ENCODE results near the gene RAD21L1. TPM values are rescaled to one million over a fixed set of nuclear protein-coding genes. Genes with fewer than 3 reads are reported as not detected.

RAD21L1 gene
- total and polyA plus RNA-seq, 2 donors (not counting 3 experiments of a cell fraction or from before 2014, with no cell fraction given) = 0.06 TPM; not detected in 1

DNA sequence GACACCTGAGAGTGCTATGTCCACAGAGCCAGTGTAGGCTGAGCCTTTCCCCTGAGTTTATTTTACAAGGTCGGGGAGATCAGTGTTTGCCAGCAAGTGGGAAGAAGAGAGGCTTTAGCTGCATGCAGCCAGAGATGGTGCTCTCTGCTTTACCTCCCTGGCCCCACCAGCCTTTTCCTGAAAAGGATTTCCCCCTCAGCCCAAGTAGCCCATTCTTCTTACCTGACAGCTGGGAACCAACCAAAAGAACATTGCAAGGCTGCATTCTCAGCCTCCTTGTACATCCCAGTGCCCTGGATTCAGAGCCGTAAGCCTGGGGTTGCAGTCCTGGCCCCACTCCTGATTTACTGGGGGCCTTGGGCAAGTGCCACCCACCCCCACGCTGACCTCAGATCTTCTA is 57.1 kb downstream of the RAD21L1 start:
- Histone ChIP-seq H3K79me2 (ENCODE audit: control insufficient read depth, insufficient read depth, low read length) (no peaks in the 10 kb centered on the region), H3K4me1 (ENCODE audit: control insufficient read depth, extremely low read depth, insufficient read depth, low read length) (no peaks in the 10 kb centered on the region), H3K9ac (replicated peaks; ENCODE audit: extremely low read depth, insufficient read depth, low read length) (no peak overlapping the region), H3K9me1 (replicated peaks; ENCODE audit: control insufficient read depth, extremely low read depth, insufficient read depth, low read length) (no peaks in the 10 kb centered on the region), H3K4me3 (replicated peaks in 1 of 3; ENCODE audit: insufficient read depth in 1 of 3, low read depth in 1 of 3, low read length in 3 of 3) (no peak overlapping the region), H3K27ac (ENCODE audit: insufficient read depth, low read depth, low read length) (no peak overlapping the region), H4K20me1 (replicated peaks; ENCODE audit: control insufficient read depth, extremely low read depth, insufficient read depth, low read length) (no peaks in the 10 kb centered on the region), H2AFZ (ENCODE audit: low read depth, low read length) (no peak overlapping the region), H3K27me3 (ENCODE audit: control insufficient read depth in 2 of 2, insufficient read depth in 2 of 2, low read length in 2 of 2) (no peaks in the 10 kb centered on the region), H3K9me3 (replicated peaks; ENCODE audit: control insufficient read depth, insufficient read depth, low read length) (no peaks in the 10 kb centered on the region), H3K36me3 (ENCODE audit: control insufficient read depth in 2 of 2, extremely low read depth in 1 of 2, insufficient read depth in 2 of 2, low read length in 2 of 2) (no peaks in the 10 kb centered on the region), H3K4me2 (ENCODE audit: insufficient read depth, low read length) (no peak overlapping the region)
- no peak for FAIRE-seq
- intact Hi-C loops (cut with micrococcal nuclease) = no loop called here
- TF ChIP-seq MYC (IDR thresholded peaks at IDR 0.05; ENCODE audit: low read depth, low read length) (no peak), EZH2 (IDR thresholded peaks at IDR 0.05; ENCODE audit: borderline replicate concordance, low read depth, low read length, severe bottlenecking) (no peak), CTCF (IDR thresholded peaks at IDR 0.05; ENCODE audit: extremely low read depth in 1 of 2, insufficient read depth in 1 of 2, low read depth in 1 of 2, low read length in 2 of 2) (no peak), MAX (IDR thresholded peaks at IDR 0.05; ENCODE audit: insufficient read depth, insufficient read length) (no peak), POLR2AphosphoS5 (IDR thresholded peaks at IDR 0.05; ENCODE audit: insufficient read depth, low read depth, low read length) (no peak), POLR2A (IDR thresholded peaks at IDR 0.05; ENCODE audit: low read depth, low read length) (no peak), GATA2 (IDR thresholded peaks at IDR 0.05; ENCODE audit: insufficient read depth, insufficient read length, low read depth, low read length) (no peak), JUN (IDR thresholded peaks at IDR 0.05; ENCODE audit: borderline replicate concordance, insufficient read depth, insufficient read length, low read depth) (no peak), FOS (IDR thresholded peaks at IDR 0.05; ENCODE audit: borderline replicate concordance, insufficient read depth, low read length) (no peak)
- no TSS peak for BruUV-seq (replicated peaks)
- POLR2A ChIA-PET = no interaction called here
- CTCF ChIA-PET = interaction anchor here (0.6 to 1.2 kb wide), 2 partner anchors 8 to 10 kb away, joined by 3 read pairs; no protein-coding TSS in a partner anchor
- no peak for DNase-seq (ENCODE audit: low read depth, low spot score)
- dilution Hi-C loops (cut with MboI; ENCODE audit: extremely low pct_ligation_motif_present, low sequenced_read_pairs) = no loop called here
